Central memory CD8-positive, alpha-beta T cell (primary cell): ENCODE data around the gene GLP1R.

Source experiments
- ATAC-seq: fragments of 150-1000 bp; cut with Tn5 transposase; replicated peaks from 2 replicates; pipeline ENCODE4 v1.10.0; 2022; ENCODE audit warnings: mild to moderate bottlenecking, moderate FRiP score, moderate number of reproducible peaks; ENCODE audit not compliant: poor library complexity, severe bottlenecking; ENCODE audit errors: extremely low read depth
- DNase-seq, 2 donors: peaks; one replicate each; pipeline ENCODE4 v3.0.0; 2021; ENCODE audit warnings: low spot score in 2 of 2
- H3K27ac Mint-ChIP-seq: one replicate; pipeline ENCODE4 v1.8.0; 2022; ENCODE audit warnings: low read depth, mild to moderate bottlenecking, moderate library complexity, mixed read lengths
- H3K27me3 Mint-ChIP-seq: one replicate; pipeline ENCODE4 v1.8.0; 2022; ENCODE audit warnings: mixed read lengths
- H3K36me3 Mint-ChIP-seq: one replicate; pipeline ENCODE4 v1.8.0; 2022; ENCODE audit warnings: mild to moderate bottlenecking, moderate library complexity, mixed read lengths; ENCODE audit not compliant: insufficient read depth
- H3K4me1 Mint-ChIP-seq: one replicate; pipeline ENCODE4 v1.8.0; 2022; ENCODE audit warnings: mixed read lengths
- H3K4me3 Mint-ChIP-seq: one replicate; pipeline ENCODE4 v1.8.0; 2022; ENCODE audit warnings: mild to moderate bottlenecking, moderate library complexity, mixed read lengths
- H3K9me3 Mint-ChIP-seq: one replicate; pipeline ENCODE4 v1.8.0; 2022; ENCODE audit warnings: mixed read lengths

GLP1R gene

GRCh38 chr6:39060467-39061160 is 12.0 kb downstream of the GLP1R start:
- H3K36me3 Mint-ChIP-seq, result no peaks in the 10 kb centered on the region
- no peak for DNase-seq
- no peaks in the 10 kb centered on the region for H3K4me1 Mint-ChIP-seq
- ATAC-seq, result no peak
- peaks cover 45% of the 10 kb centered on the region for H3K27me3 Mint-ChIP-seq
- H3K4me3 Mint-ChIP-seq, result no peak overlapping the region
- no peak overlapping the region for H3K27ac Mint-ChIP-seq
- H3K9me3 Mint-ChIP-seq, result no peaks in the 10 kb centered on the region

- Mint-ChIP-seq H3K4me1 (no peaks in the 10 kb centered on the region), H3K4me3 (no peak overlapping the region)
- no peak for DNase-seq
Observed at GRCh38 chr6:39061182-39061581, 12.6 kb downstream of the GLP1R start.

GRCh38 chr6:39061588-39061987 is 13.0 kb downstream of the GLP1R start:
- Mint-ChIP-seq H3K27ac (no peak overlapping the region), H3K9me3 (no peaks in the 10 kb centered on the region), H3K27me3 (peaks cover 55% of the 10 kb centered on the region), H3K4me3 (no peak overlapping the region), H3K36me3 (no peaks in the 10 kb centered on the region), H3K4me1 (no peaks in the 10 kb centered on the region)
- DNase-seq (no peak), ATAC-seq (no peak)

More at GRCh38 chr6:39061182-39061581, 12.6 kb downstream of the GLP1R start:
- Mint-ChIP-seq H3K36me3 (no peaks in the 10 kb centered on the region), H3K27ac (no peak overlapping the region), H3K27me3 (peaks cover 51% of the 10 kb centered on the region), H3K9me3 (no peaks in the 10 kb centered on the region)
- ATAC-seq, result no peak

- no peak overlapping the region for H3K4me3 Mint-ChIP-seq
- no peak overlapping the region for H3K27ac Mint-ChIP-seq
- ATAC-seq, result no peak
- no peaks in the 10 kb centered on the region for H3K9me3 Mint-ChIP-seq
- no peaks in the 10 kb centered on the region for H3K4me1 Mint-ChIP-seq
- no peaks in the 10 kb centered on the region for H3K36me3 Mint-ChIP-seq
- H3K27me3 Mint-ChIP-seq, result peaks cover 56% of the 10 kb centered on the region
- DNase-seq, result no peak
Observed at GRCh38 chr6:39062014-39062740, 13.6 kb downstream of the GLP1R start.

- Mint-ChIP-seq H3K4me3 (no peak overlapping the region), H3K36me3 (no peaks in the 10 kb centered on the region), H3K27me3 (peaks cover 57% of the 10 kb centered on the region), H3K27ac (no peak overlapping the region), H3K9me3 (no peaks in the 10 kb centered on the region), H3K4me1 (no peaks in the 10 kb centered on the region)
- DNase-seq (no peak), ATAC-seq (no peak)
Observed at GRCh38 chr6:39063526-39063925, 14.9 kb downstream of the GLP1R start.

- H3K4me3 Mint-ChIP-seq, result no peak overlapping the region
- H3K9me3 Mint-ChIP-seq, result no peaks in the 10 kb centered on the region
- no peaks in the 10 kb centered on the region for H3K4me1 Mint-ChIP-seq
- DNase-seq (no peak), ATAC-seq (no peak)
- no peak overlapping the region for H3K27ac Mint-ChIP-seq
- no peaks in the 10 kb centered on the region for H3K36me3 Mint-ChIP-seq
- H3K27me3 Mint-ChIP-seq, result peaks cover 48% of the 10 kb centered on the region
Observed at GRCh38 chr6:39065561-39065960, 17.0 kb downstream of the GLP1R start.

GRCh38 chr6:39068391-39068790 is 19.8 kb downstream of the GLP1R start:
- Mint-ChIP-seq H3K9me3 (no peaks in the 10 kb centered on the region), H3K36me3 (no peaks in the 10 kb centered on the region), H3K4me1 (no peaks in the 10 kb centered on the region), H3K27me3 (peaks cover 48% of the 10 kb centered on the region), H3K27ac (no peak overlapping the region), H3K4me3 (no peak overlapping the region)
- no peak for ATAC-seq
- no peak for DNase-seq

- Mint-ChIP-seq H3K4me1 (no peaks in the 10 kb centered on the region), H3K9me3 (no peaks in the 10 kb centered on the region), H3K27me3 (peaks cover 19% of the 10 kb centered on the region), H3K4me3 (no peak overlapping the region), H3K36me3 (no peaks in the 10 kb centered on the region), H3K27ac (no peak overlapping the region)
- no peak for ATAC-seq
- no peak for DNase-seq
Observed at GRCh38 chr6:39072830-39073229, 24.2 kb downstream of the GLP1R start.

- no peaks in the 10 kb centered on the region for H3K9me3 Mint-ChIP-seq
- H3K4me3 Mint-ChIP-seq, result no peak overlapping the region
- H3K4me1 Mint-ChIP-seq, result no peaks in the 10 kb centered on the region
- peaks cover 17% of the 10 kb centered on the region for H3K27me3 Mint-ChIP-seq
- ATAC-seq, result no peak
- no peak for DNase-seq
- H3K36me3 Mint-ChIP-seq, result no peaks in the 10 kb centered on the region
- H3K27ac Mint-ChIP-seq, result no peak overlapping the region
Observed at GRCh38 chr6:39073471-39074355, 25.1 kb downstream of the GLP1R start.

GRCh38 chr6:39074486-39074885 is 25.9 kb downstream of the GLP1R start:
- ATAC-seq (no peak), DNase-seq (no peak)
- Mint-ChIP-seq H3K4me3 (no peak overlapping the region), H3K27ac (no peak overlapping the region), H3K4me1 (no peaks in the 10 kb centered on the region), H3K9me3 (no peaks in the 10 kb centered on the region), H3K27me3 (peaks cover 9% of the 10 kb centered on the region), H3K36me3 (no peaks in the 10 kb centered on the region)

- Mint-ChIP-seq H3K4me3 (no peak overlapping the region), H3K4me1 (no peaks in the 10 kb centered on the region), H3K36me3 (no peaks in the 10 kb centered on the region), H3K9me3 (no peaks in the 10 kb centered on the region), H3K27ac (no peak overlapping the region), H3K27me3 (peaks cover 9% of the 10 kb centered on the region)
- no peak for ATAC-seq
- DNase-seq, result no peak
Observed at GRCh38 chr6:39075010-39075686, 26.6 kb downstream of the GLP1R start.
